ENCODE measurements around the gene GPR89B.
"Not testable (repeated sequence)": the region's sequence is repeated elsewhere in the genome, so short reads cannot be mapped to it uniquely, and the experiment has no call there.

Gene GPR89B

GRCh38 chr1:147928236-147929132, at the start of gene GPR89B:
GPR89B (plus strand) TSS chr1:147928420; CDS start chr1:147928537, 117 bp downstream.
- DNase-seq (ENCODE audit: low read depth, low spot score): peak; percentile 40
- H3K27ac ChIP-seq: peak within 1 kb of the TSS; percentile 64

- no peak for DNase-seq (ENCODE audit: low read depth, low spot score)
- H3K27ac ChIP-seq: no peak overlapping the region
These were observed 48.3 kb upstream of the GPR89B start for GRCh38 chr1:147879911-147880310.

- no peak overlapping the region for H3K27ac ChIP-seq
- DNase-seq (ENCODE audit: low read depth, low spot score): no peak
These were observed 45.7 kb upstream of the GPR89B start for GRCh38 chr1:147882535-147882934.

- no peak overlapping the region for H3K27ac ChIP-seq
- peak; percentile 6 for DNase-seq (ENCODE audit: low read depth, low spot score)
These were observed 37.9 kb upstream of the GPR89B start for GRCh38 chr1:147890177-147890790.

- no peak overlapping the region for H3K27ac ChIP-seq
- DNase-seq (ENCODE audit: low read depth, low spot score): no peak
These were observed 37.1 kb upstream of the GPR89B start for GRCh38 chr1:147891088-147891487.

- DNase-seq (ENCODE audit: low read depth, low spot score): no peak
- no peak overlapping the region for H3K27ac ChIP-seq
These were observed 36.0 kb upstream of the GPR89B start for GRCh38 chr1:147892216-147892615.

GRCh38 chr1:147892731-147893214, 35.4 kb upstream of the GPR89B start:
- DNase-seq (ENCODE audit: low read depth, low spot score): no peak
- H3K27ac ChIP-seq: no peak overlapping the region

GRCh38 chr1:147895123-147895522, 33.1 kb upstream of the GPR89B start:
- no peak for DNase-seq (ENCODE audit: low read depth, low spot score)
- no peak overlapping the region for H3K27ac ChIP-seq

GRCh38 chr1:147897029-147897752, 31.0 kb upstream of the GPR89B start:
- DNase-seq (ENCODE audit: low read depth, low spot score): no peak
- H3K27ac ChIP-seq: no peak overlapping the region

GRCh38 chr1:147897789-147898188, 30.4 kb upstream of the GPR89B start:
- H3K27ac ChIP-seq: no peak overlapping the region
- DNase-seq (ENCODE audit: low read depth, low spot score): no peak

- no peak for DNase-seq (ENCODE audit: low read depth, low spot score)
- no peak within 1 kb of the TSS for H3K27ac ChIP-seq
These were observed 25.9 kb upstream of the GPR89B start, which contains the start of gene GJA8 for GRCh38 chr1:147902253-147902845. GJA8 (plus strand) TSS chr1:147902795; CDS start chr1:147907956, 5,161 bp downstream.

- no peak for DNase-seq (ENCODE audit: low read depth, low spot score)
- no peak overlapping the region for H3K27ac ChIP-seq
These were observed 23.5 kb upstream of the GPR89B start for GRCh38 chr1:147904726-147905125.

GRCh38 chr1:147907786-147908509, 20.3 kb upstream of the GPR89B start:
- DNase-seq (ENCODE audit: low read depth, low spot score): no peak
- no peak overlapping the region for H3K27ac ChIP-seq

GRCh38 chr1:147912553-147912952, 15.7 kb upstream of the GPR89B start:
- H3K27ac ChIP-seq: no peak overlapping the region
- no peak for DNase-seq (ENCODE audit: low read depth, low spot score)

GRCh38 chr1:147913362-147913942, 14.8 kb upstream of the GPR89B start:
- no peak for DNase-seq (ENCODE audit: low read depth, low spot score)
- H3K27ac ChIP-seq: no peak overlapping the region

- no peak for DNase-seq (ENCODE audit: low read depth, low spot score)
- no peak overlapping the region for H3K27ac ChIP-seq
These were observed 8.3 kb upstream of the GPR89B start for GRCh38 chr1:147919896-147920295.

GRCh38 chr1:147924813-147925212, 3.4 kb upstream of the GPR89B start:
- DNase-seq (ENCODE audit: low read depth, low spot score): no peak
- no peak overlapping the region for H3K27ac ChIP-seq

GRCh38 chr1:147927215-147927614, 1.0 kb upstream of the GPR89B start:
- not testable (repeated sequence) for H3K27ac ChIP-seq; DNase-seq (ENCODE audit: low read depth, low spot score)

GRCh38 chr1:147927689-147928088, 531 bp upstream of the GPR89B start:
- H3K27ac ChIP-seq; DNase-seq (ENCODE audit: low read depth, low spot score): not testable (repeated sequence)
